ENCODE data around the gene UGT1A7.

DNA sequence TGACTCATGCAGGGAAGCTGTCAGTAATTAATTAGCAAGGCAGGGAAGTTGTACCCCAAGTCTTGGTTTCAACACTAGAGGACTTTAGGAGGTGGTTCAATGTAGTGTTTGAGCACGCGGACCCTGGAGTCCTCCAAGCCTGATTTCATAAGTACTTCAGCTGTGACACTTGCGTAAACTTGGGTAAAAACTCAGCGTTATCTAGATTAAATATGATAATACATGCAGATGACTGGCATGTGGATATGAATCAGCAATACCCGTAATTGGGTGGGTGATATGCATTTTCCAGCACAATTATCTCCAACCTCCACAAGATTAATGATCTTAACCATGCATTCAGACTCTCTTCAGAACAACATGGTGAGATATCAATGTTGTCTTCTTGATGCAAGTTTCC lies 5.2 kb downstream of the UGT1A7 start:
- TF ChIP-seq YY1 (IDR thresholded peaks at IDR 0.05; ENCODE audit: insufficient read depth, insufficient read length) (no peak), ZNF274 (IDR thresholded peaks at IDR 0.05; ENCODE audit: low read depth, low read length) (no peak), SUZ12 (IDR thresholded peaks at IDR 0.05; ENCODE audit: extremely low read depth, insufficient read depth, insufficient read length) (no peak)
